ENCODE data around the gene DGKE. TPM values are rescaled to one million over a fixed set of nuclear protein-coding genes. Genes with fewer than 3 reads are reported as not detected.

DGKE gene
- total RNA-seq, 1 experiment from 2014 or later = 8.5 TPM

GRCh38 chr17:56809106-56809819, 24.7 kb upstream of the DGKE start:
- H3K4me3 Mint-ChIP-seq = no peak overlapping the region
- H3K27ac Mint-ChIP-seq = no peak overlapping the region
- no peak for TF ChIP-seq RELA (CRISPR knock-in tag; IDR thresholded peaks at IDR 0.05; ENCODE audit: borderline replicate concordance)
- no peak for TF ChIP-seq NFE2L1 (CRISPR knock-in tag; IDR thresholded peaks at IDR 0.05)
- TF ChIP-seq SP1 (CRISPR knock-in tag; conservative IDR thresholded peaks at IDR 0.05) = no peak
- TF ChIP-seq OVOL2 (CRISPR knock-in tag; IDR thresholded peaks at IDR 0.05; ENCODE audit: borderline replicate concordance) = no peak
- TF ChIP-seq, protein P1, sequence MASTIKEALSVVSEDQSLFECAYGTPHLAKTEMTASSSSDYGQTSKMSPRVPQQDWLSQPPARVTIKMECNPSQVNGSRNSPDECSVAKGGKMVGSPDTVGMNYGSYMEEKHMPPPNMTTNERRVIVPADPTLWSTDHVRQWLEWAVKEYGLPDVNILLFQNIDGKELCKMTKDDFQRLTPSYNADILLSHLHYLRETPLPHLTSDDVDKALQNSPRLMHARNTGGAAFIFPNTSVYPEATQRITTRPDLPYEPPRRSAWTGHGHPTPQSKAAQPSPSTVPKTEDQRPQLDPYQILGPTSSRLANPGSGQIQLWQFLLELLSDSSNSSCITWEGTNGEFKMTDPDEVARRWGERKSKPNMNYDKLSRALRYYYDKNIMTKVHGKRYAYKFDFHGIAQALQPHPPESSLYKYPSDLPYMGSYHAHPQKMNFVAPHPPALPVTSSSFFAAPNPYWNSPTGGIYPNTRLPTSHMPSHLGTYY (CRISPR knock-in tag; IDR thresholded peaks at IDR 0.05) = no peak
- TF ChIP-seq, protein P2, sequence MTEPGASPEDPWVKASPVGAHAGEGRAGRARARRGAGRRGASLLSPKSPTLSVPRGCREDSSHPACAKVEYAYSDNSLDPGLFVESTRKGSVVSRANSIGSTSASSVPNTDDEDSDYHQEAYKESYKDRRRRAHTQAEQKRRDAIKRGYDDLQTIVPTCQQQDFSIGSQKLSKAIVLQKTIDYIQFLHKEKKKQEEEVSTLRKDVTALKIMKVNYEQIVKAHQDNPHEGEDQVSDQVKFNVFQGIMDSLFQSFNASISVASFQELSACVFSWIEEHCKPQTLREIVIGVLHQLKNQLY (CRISPR knock-in tag; IDR thresholded peaks at IDR 0.05) = no peak
- no peak for TF ChIP-seq E2F1 (CRISPR knock-in tag; IDR thresholded peaks at IDR 0.05)
- TF ChIP-seq NR1H2 (CRISPR knock-in tag; IDR thresholded peaks at IDR 0.05) = no peak
- no peak for TF ChIP-seq ATF6 (CRISPR knock-in tag; IDR thresholded peaks at IDR 0.05)
- TF ChIP-seq, protein P3, sequence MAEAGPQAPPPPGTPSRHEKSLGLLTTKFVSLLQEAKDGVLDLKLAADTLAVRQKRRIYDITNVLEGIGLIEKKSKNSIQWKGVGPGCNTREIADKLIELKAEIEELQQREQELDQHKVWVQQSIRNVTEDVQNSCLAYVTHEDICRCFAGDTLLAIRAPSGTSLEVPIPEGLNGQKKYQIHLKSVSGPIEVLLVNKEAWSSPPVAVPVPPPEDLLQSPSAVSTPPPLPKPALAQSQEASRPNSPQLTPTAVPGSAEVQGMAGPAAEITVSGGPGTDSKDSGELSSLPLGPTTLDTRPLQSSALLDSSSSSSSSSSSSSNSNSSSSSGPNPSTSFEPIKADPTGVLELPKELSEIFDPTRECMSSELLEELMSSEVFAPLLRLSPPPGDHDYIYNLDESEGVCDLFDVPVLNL (CRISPR knock-in tag; IDR thresholded peaks at IDR 0.05; ENCODE audit: borderline replicate concordance, low read depth) = no peak
- TF ChIP-seq TEAD4 (CRISPR knock-in tag; IDR thresholded peaks at IDR 0.05) = no peak
- no peak for TF ChIP-seq MYBL2 (CRISPR knock-in tag; IDR thresholded peaks at IDR 0.05)
- TF ChIP-seq ZNF425 (CRISPR knock-in tag; conservative IDR thresholded peaks at IDR 0.05) = no peak
- no peak for TF ChIP-seq FOXK1 (CRISPR knock-in tag; IDR thresholded peaks at IDR 0.05)
- no peak for TF ChIP-seq NFATC4 (CRISPR knock-in tag; IDR thresholded peaks at IDR 0.05)
- no peak for TF ChIP-seq ZNF232 (CRISPR knock-in tag; IDR thresholded peaks at IDR 0.05)
- ChIA-PET CTCF (no interaction called here), POLR2A (no interaction called here)
- DNase-seq (ENCODE audit: low spot score) (no peak), ATAC-seq (no peak)
- 0 out of 2 replicates have a peak, but pooled peaks cover 3% of the 10 kb centered on the region for H3K36me3 Mint-ChIP-seq
- H3K27me3 Mint-ChIP-seq (ENCODE audit: low read depth) = no peaks in the 10 kb centered on the region
- H3K9me3 Mint-ChIP-seq = no peaks in the 10 kb centered on the region
- peaks cover 3% of the 10 kb centered on the region; the same call in 1 of the 2 replicates for H3K4me1 Mint-ChIP-seq

DNA sequence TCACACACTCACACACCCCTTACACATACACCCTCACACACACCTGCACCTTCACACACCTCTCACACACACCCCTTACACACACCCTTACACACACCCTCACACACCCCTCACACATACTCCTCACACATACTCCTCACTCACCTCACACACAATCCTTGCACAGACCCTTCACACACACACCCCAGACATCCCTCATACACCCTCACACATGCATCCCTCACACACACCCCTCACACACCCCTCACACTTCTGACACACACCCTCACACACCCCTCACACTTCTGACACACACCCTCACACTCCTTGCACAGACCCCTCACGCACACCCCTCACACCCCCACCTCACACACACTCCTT, 24.2 kb upstream of the DGKE start:
- POLR2A ChIA-PET = no interaction called here
- TF ChIP-seq, protein P4, sequence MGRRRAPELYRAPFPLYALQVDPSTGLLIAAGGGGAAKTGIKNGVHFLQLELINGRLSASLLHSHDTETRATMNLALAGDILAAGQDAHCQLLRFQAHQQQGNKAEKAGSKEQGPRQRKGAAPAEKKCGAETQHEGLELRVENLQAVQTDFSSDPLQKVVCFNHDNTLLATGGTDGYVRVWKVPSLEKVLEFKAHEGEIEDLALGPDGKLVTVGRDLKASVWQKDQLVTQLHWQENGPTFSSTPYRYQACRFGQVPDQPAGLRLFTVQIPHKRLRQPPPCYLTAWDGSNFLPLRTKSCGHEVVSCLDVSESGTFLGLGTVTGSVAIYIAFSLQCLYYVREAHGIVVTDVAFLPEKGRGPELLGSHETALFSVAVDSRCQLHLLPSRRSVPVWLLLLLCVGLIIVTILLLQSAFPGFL (CRISPR knock-in tag; IDR thresholded peaks at IDR 0.05; ENCODE audit: borderline replicate concordance) = no peak
- TF ChIP-seq, protein P5, sequence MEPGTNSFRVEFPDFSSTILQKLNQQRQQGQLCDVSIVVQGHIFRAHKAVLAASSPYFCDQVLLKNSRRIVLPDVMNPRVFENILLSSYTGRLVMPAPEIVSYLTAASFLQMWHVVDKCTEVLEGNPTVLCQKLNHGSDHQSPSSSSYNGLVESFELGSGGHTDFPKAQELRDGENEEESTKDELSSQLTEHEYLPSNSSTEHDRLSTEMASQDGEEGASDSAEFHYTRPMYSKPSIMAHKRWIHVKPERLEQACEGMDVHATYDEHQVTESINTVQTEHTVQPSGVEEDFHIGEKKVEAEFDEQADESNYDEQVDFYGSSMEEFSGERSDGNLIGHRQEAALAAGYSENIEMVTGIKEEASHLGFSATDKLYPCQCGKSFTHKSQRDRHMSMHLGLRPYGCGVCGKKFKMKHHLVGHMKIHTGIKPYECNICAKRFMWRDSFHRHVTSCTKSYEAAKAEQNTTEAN (CRISPR knock-in tag; IDR thresholded peaks at IDR 0.05) = no peak
- Mint-ChIP-seq H3K4me3 (no peak overlapping the region), H3K27me3 (ENCODE audit: low read depth) (no peaks in the 10 kb centered on the region), H3K9me3 (no peaks in the 10 kb centered on the region), H3K4me1 (peaks cover 3% of the 10 kb centered on the region; the same call in 1 of the 2 replicates), H3K27ac (no peak overlapping the region), H3K36me3 (0 out of 2 replicates have a peak, but pooled peaks cover 3% of the 10 kb centered on the region)
- DNase-seq (ENCODE audit: low spot score) = no peak
- CTCF ChIA-PET = no interaction called here
- no peak for ATAC-seq

Measured in WTC11 (cell line).